NOMO-1 (cell line): Measurements from ENCODE around the gene CNOT6.

Experiments used
- DNase-seq, 2 experiments: peaks; one replicate each; lab custom pipeline; 2025; ENCODE audit not compliant: unreplicated experiment in 2 of 2; lab: John Stamatoyannopoulos, UW

Gene CNOT6

GRCh38 chr5:180613814-180614188 lies 119.6 kb downstream of the CNOT6 start:
- DNase-seq: no peak

- no peak for DNase-seq
Measured at GRCh38 chr5:180618487-180618828, 124.3 kb downstream of the CNOT6 start.

DNA sequence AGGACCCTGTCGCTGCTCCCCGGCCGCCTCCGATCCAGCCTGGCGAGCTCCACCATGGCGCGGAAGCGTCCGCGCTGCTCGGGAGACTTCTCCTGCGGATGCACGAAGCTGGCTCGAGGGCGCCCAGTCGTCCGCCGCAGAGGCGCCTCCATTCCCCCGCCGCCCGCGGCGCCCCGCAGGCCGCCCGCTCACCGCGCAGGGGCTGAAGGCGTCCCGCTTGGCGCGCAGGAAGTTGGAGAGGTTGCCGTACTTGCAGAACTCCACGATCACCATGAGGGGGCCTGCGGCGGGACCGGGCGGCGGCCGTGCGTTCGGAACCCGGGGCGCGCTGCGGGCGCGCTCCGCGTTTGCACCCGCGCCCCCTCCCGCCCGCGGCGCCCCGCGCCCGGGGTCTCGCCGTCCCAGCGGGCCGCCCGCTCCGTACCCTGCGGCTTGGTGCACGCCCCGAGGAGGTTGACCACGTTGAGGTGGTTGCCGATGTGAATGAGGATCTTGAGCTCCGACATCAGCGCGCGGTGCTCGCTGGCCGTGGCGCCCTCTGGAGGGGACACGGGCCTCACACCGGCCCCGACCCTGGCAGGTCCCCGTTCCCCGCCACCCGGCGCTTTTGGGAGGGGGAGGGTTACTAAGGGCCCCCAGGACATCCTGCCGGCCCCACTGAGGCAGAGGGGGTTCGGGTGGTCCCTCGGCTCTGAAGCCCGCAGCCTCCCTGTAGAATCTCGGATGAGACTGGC lies 124.8 kb downstream of the CNOT6 start:
- DNase-seq: no peak

DNA sequence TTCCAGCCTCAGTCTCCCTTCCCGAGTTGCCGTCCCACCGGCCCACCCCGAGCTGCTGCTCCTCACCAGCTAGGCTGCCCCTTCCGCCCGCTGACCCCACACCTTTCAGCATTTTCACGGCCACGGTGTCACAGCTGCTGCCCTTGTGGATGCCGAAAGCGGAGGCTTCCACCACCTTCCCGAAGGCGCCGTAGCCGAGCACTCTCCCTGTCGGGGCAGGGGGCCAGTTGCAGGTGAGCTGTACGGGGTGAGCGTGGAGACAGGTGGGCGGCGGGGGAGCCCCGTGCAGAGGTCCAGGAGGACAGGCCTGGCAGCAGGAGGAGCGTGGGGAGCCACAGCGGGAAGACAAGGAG lies 125.4 kb downstream of the CNOT6 start:
- DNase-seq: no peak

GRCh38 chr5:180620014-180620413 lies 125.8 kb downstream of the CNOT6 start:
- no peak for DNase-seq

- no peak for DNase-seq
Measured at GRCh38 chr5:180621311-180621710, 127.1 kb downstream of the CNOT6 start.

DNA sequence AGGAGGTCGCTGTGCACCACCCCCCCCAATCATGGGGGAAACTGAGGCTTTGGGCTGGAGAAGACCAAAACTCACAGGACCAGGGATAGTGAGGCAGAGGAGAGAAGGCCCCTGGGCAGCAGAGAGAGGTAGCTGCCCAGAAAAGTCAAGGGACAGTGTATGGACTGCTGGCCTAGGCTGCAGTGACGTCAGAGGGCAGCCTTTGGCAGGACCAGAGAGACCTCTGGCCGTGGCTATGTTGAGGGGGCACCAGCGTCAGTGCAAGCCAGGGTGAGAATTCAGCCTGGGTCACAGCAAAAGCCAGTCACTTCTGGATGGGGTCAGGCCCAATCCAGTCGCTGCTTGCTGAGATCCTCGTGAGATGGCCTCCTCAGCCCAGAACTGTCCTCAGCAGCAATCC lies 128.7 kb downstream of the CNOT6 start:
- no peak for DNase-seq

DNA sequence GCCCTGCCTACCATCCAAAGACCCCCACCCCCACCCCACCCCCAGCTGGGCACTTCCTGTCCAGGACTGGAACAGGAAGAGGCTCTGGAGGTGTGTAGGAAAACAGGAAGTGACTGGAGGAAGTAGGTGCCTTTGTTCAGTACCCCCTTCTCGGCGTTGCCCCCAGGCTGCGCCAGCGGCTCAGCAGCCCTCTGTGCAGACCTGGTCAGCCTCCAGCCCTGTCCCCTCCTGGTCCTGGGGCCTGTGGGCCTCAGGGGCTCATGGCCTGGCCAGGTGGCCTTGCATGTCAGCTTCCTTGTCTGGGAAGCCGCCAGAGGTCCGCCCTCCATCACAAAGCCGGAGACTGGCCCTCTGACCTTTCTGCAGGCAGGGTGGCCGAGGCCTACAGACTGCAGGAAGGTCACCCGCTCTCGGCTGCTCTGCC lies 129.2 kb downstream of the CNOT6 start:
- DNase-seq: no peak

DNA sequence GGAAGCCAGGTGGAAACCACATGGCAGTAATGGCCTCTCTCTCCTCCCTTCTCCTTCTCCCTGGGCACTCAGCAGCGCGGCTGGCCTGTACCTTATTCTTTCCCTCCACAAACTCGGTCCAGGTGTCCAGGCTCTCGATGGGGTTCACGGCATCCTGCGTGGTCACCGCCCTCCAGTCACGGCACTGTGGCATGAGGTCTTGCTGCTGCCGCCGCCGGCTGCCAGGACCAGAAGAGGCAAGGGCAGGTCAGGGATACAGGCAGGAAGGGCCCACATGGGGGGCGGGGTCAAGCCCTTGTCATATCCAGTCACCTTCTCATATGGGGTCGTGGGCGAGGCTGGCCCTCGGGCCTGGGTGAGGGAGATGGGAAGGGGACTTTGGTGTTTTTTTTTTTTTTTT lies 129.7 kb downstream of the CNOT6 start:
- DNase-seq: no peak

GRCh38 chr5:180624587-180624986 lies 130.4 kb downstream of the CNOT6 start:
- DNase-seq: no peak

GRCh38 chr5:180625125-180625790 lies 131.1 kb downstream of the CNOT6 start:
- DNase-seq: no peak

DNA sequence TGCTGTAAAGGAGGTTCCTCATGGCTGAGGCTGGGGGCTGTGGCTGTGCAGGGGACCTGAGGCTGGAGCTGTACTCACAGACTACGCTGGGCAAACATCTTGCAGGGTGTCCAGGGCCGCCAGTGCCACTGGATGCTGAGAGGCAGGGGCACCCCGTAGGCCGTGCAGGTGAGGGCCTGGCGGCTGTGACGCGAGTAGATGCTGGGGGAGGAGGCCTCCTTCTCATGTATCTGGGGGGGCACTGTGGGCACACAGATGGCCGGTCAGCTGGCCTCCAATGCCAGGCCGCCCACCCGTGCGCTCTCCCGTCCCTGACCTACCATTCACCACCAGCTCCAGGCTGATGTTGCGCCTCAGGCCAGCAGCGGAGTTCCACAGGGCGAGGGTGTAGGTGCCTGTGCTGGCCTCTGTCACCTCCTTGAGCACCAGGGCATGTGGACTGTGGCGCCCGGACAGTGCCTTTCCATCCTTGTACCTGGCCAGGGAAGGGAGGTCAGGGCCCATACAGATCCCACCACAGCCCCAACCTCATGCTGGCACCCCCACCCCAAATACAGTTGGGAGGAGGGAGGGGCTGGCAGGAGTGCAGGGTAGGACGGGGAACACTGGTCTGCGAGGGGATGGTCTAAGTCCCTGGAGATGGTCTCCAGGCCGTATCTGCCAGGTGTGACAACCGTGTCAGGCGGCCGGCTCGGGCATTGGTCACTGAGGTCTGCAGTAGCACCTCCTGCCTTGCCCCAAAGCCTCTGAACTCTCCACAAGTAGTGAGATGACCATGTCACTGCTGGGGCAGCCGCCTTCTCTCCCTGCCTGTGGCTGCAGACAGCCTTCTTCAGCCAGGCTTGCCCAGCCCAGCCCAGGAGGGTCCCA lies 131.8 kb downstream of the CNOT6 start:
- no peak for DNase-seq

DNA sequence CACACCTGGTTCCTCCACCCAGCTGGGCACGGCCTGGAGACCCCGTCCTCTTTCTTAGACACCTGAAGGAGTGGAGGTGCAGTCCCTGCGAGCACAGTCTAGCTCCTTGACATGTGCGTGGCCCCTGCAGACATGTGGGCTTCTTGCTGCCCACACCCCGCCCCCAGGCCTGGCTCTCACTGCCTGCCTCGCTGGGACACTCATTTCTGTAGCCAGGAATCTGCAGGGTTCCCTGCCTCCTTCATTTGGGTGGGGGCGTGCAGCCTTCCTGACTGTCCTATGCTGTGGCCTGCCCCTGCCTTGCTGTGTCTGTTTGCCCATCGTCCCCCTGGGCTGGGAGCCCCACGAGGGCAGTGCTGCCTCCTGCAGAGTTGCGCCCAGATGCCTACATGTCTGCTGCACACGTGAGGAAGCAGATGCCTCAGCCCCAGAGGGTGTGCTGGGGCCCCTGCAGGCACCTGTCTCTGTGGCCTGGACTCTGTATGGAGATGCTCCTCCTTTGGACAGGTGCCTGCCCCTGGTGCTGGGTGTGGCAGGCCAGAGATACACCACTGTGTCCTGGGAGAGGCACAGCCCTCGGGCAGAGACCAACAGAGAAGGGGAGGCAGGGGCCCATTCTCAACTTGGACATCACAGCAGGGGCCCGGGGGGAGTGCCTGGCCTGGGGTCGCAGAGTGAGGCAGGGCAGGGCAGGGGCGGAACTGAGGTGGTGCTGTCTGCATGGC lies 132.6 kb downstream of the CNOT6 start:
- no peak for DNase-seq

DNA sequence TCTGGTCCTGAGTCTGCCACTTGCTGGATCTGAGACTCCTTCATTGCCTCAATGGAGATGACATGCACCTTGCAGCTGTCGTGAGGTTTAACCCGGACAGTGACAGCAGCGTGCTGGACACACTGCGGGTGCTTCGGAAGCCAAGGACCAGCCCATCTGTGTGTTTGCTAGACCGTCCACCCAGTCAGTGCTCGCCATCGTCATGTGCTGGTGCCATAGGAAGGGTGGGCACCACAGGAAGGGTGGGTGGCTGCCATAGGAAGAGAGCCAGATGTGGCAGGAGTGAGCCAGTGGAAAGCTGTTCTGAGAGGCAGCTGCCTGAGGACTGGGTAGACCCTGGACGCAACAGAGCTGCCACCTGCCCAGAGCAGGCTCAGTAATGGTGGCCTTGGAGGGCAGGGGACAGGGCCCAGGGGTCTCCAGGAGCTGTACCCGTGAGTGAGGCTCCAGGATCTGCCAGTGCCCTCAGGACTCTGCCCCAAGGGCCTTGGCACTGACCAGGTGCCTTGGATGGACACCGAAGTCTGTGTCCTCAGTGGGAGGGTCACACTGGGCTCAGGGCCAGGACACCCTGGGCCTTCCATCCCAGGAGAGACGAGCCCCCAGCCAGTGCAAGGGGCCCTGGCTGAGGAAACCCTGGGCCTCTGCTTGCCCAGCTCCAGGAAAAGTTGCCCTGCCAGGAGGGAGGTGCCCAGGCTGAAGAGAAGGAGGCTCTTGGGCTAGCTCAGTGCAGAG lies 133.4 kb downstream of the CNOT6 start:
- no peak for DNase-seq
